NCI-H345 treated with DMSO at 0.1 percent for 48 hours (cell line): Measurements from ENCODE around the gene KRTAP10-4.
"Not testable (repeated sequence)": the region's sequence is repeated elsewhere in the genome, so short reads cannot be mapped to it uniquely, and the experiment has no call there.

Source experiments
- DNase-seq: peaks from one replicate; lab custom pipeline; 2025; ENCODE audit not compliant: unreplicated experiment; lab: John Stamatoyannopoulos, UW

KRTAP10-4 gene

GRCh38 chr21:44533891-44534627, 39.5 kb upstream of the KRTAP10-4 start:
- DNase-seq = no peak

GRCh38 chr21:44534688-44535087, 38.8 kb upstream of the KRTAP10-4 start:
- no peak for DNase-seq

- DNase-seq = no peak
These were observed 37.6 kb upstream of the KRTAP10-4 start for GRCh38 chr21:44535963-44536362.

DNA sequence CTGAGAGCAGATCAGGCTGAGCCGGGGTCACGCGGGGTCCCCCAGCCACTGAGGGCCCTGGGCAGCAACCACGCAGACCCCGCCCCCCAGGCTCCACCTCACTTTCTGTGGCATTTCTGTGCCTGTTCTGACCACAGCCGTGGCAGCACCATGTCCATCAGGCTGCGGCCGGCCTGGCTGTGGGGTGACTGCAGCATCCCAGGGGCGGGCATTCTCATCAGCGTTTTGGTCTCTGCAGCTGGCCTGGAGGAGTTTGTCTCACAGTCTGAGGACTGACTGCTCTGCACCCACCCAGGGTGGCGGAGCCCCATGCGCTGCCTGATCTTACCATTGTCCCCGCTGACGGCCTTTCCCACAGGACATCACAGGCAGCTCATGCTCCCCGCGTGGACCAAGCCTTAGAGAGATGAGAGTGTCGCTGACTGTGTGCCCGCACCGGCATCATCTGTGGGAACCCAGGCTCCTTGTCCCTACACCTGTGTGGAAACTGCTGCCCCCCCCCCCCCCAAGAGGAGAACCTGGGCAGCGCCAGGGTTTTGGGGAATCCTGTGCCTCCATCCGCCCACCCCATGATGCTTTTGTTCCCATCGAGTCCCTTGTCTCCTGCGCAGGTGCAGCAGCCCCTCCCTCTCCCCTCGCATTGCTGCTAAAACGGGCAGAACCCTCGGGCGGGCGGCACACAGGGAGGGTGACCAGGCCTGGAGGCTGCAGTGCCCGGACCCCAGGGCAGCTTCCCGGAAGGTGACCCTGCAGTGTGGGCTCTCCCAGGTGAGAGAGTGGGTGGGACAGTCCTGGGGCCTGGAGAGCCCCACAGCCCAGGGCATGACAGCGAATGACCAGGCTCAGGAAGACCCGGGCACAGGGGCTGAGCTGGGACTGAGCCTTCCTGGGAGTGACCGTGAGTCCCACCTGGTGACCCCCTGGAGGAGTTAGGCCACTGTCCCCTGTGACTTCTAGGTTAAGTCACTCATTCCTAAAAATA, 35.3 kb upstream of the KRTAP10-4 start:
- DNase-seq = no peak

GRCh38 chr21:44539046-44539445, 34.5 kb upstream of the KRTAP10-4 start:
- DNase-seq = no peak

- no peak for DNase-seq
These were observed 33.4 kb upstream of the KRTAP10-4 start, which contains the start of gene KRTAP10-1 for GRCh38 chr21:44539991-44540666. Gene KRTAP10-1, minus strand, starts transcription at chr21:44540195. Its CDS starts 45 bp downstream, at chr21:44540150.

- no peak for DNase-seq
These were observed 32.7 kb upstream of the KRTAP10-4 start for GRCh38 chr21:44540741-44541288.

DNA sequence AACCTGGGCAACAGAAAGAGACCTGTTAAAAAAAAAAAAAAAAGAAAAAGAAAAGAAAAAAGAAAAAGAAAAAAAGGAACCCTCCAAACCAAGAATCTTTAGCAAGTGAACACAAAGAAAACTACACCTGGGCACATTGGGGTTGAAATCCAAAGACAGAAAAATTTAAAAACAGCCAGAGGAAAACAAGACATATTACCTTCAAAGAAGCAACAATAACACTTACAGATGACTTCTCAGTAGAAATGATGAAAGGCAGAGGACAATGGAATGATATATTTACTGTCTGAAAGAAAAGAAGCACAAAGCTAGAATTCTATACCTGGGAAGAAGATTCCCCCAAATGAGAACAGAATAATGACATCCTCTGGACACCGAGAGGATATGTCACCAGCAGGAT, 30.8 kb upstream of the KRTAP10-4 start:
- DNase-seq = no peak

GRCh38 chr21:44544566-44544965, 29.0 kb upstream of the KRTAP10-4 start:
- no peak for DNase-seq

GRCh38 chr21:44547656-44548331, 25.7 kb upstream of the KRTAP10-4 start:
- DNase-seq = no peak

GRCh38 chr21:44548381-44548780, 25.1 kb upstream of the KRTAP10-4 start:
- DNase-seq = no peak

GRCh38 chr21:44548922-44549321, 24.6 kb upstream of the KRTAP10-4 start:
- no peak for DNase-seq

- no peak for DNase-seq
These were observed 23.9 kb upstream of the KRTAP10-4 start for GRCh38 chr21:44549525-44550211.

GRCh38 chr21:44550285-44550684, 23.2 kb upstream of the KRTAP10-4 start:
- DNase-seq = not testable (repeated sequence)

GRCh38 chr21:44550807-44551206, 22.7 kb upstream of the KRTAP10-4 start:
- DNase-seq = no peak

DNA sequence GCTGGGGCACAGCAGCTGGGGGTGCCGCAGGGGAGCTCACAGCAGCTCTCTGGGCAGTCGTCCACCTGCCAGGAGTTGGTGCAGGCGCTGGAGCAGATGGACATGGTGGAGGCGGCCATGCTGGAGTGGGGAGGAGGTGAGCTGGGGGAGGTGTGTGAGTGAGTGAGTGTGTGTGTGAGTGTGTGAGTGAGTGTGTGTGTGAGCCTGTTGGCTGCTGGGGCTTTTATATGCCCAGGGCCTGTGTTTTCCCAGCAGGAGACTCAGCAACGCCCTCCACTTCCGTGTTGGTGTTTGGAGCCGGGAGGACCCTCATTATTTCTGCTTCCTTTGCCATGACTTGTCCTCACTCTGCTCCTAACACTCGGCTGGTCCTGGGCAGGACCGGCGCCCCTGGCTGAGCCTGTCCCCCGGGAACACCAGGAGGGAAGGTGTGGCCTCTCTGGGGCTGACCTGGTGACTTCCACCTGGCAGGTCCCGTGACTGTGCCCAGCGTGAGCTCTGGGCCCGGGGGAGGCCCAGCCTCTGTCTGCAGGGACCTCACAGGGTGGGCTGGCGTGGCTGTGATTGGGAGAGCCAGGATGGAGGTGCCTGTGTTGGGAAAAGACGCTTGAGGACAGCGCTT, 22.1 kb upstream of the KRTAP10-4 start, which contains the start of gene KRTAP10-2:
TSS of gene KRTAP10-2 (minus strand) at position 166 of the 622 bp plus-strand sequence. CDS start at position 119, 47 bp downstream.
- DNase-seq = peak; percentile 30

- DNase-seq = no peak
These were observed 21.4 kb upstream of the KRTAP10-4 start for GRCh38 chr21:44552136-44552535.

DNA sequence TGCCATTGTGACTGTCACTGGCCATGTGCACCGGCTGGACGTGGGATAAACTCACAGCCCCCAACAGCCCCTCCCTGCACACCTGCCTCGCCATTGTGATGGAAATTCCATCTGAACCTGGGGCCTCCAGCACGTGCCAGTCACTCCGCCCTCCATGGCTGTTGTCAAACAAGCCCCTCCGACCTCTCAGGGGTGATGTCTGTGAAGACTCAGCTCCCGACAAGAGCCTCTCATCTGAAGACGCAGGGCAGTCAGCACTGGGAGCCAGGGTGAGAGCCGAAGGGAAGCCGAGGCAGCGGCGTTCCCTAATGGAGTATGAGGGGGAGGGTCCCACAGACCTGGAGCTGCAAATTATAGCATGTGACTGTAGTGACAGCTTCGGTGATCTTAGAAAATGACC, 20.8 kb upstream of the KRTAP10-4 start:
- no peak for DNase-seq

- DNase-seq = no peak
These were observed 18.2 kb upstream of the KRTAP10-4 start for GRCh38 chr21:44555200-44555875.
